Activated B cell treated with CpG ODN at 0.5 μM for 24 hours (primary cell): ENCODE data around the gene ARMH3. TPM values are rescaled to one million over a fixed set of nuclear protein-coding genes. Genes with fewer than 3 reads are reported as not detected.

Experiments used
- ATAC-seq: fragments of 200-7000 bp; cut with Tn5 transposase; one replicate; pipeline ENCODE4 v1.10.0; 2021; ENCODE audit warnings: low read depth, mild to moderate bottlenecking, moderate library complexity
- CTCF ChIA-PET: fragments of 350-600 bp; sonication (Branson Sonifier 250); formaldehyde crosslinking; loops from one replicate; lab custom pipeline; 2021; ENCODE audit warnings: antibody characterized with exemption; lab: Charles Lee
- POLR2A ChIA-PET: fragments of 350-600 bp; sonication (Branson Sonifier 250); formaldehyde crosslinking; loops from one replicate; lab custom pipeline; 2021; ENCODE audit warnings: antibody characterized with exemption; lab: Charles Lee
- DNase-seq: peaks from one replicate; pipeline ENCODE4 v3.0.0; 2022
- H3K27ac Mint-ChIP-seq: one replicate; pipeline ENCODE4 v1.8.0; 2020; ENCODE audit warnings: mixed read lengths
- H3K27me3 Mint-ChIP-seq: one replicate; pipeline ENCODE4 v1.8.0; 2021; ENCODE audit warnings: mixed read lengths
- H3K36me3 Mint-ChIP-seq: one replicate; pipeline ENCODE4 v1.8.0; 2021; ENCODE audit warnings: low read depth, mixed read lengths
- H3K4me1 Mint-ChIP-seq: one replicate; pipeline ENCODE4 v1.8.0; 2021; ENCODE audit warnings: mixed read lengths
- H3K4me3 Mint-ChIP-seq: one replicate; pipeline ENCODE4 v1.8.0; 2020; ENCODE audit warnings: mild to moderate bottlenecking, mixed read lengths
- H3K9me3 Mint-ChIP-seq: one replicate; pipeline ENCODE4 v1.8.0; 2020; ENCODE audit warnings: mixed read lengths
- intact Hi-C: fragments of 100-400 bp; cut with micrococcal nuclease; formaldehyde crosslinking; loops from one replicate; pipeline ENCODE4 v1.15.1; 2024
- total RNA-seq: library from RNA; stranded (reverse); gene quantifications from 2 replicates; pipeline ENCODE4 v1.2.3, GENCODE V29; 2022
- TF ChIP-seq, protein P1 (sequence below): fragments of 200-600 bp; IDR thresholded peaks from one replicate; pipeline ENCODE4 v1.8.0; 2022; ENCODE audit warnings: antibody characterized with exemption, mild to moderate bottlenecking

ARMH3 gene
- total RNA-seq, 1 donor from 2014 or later = 35.4 TPM

DNA sequence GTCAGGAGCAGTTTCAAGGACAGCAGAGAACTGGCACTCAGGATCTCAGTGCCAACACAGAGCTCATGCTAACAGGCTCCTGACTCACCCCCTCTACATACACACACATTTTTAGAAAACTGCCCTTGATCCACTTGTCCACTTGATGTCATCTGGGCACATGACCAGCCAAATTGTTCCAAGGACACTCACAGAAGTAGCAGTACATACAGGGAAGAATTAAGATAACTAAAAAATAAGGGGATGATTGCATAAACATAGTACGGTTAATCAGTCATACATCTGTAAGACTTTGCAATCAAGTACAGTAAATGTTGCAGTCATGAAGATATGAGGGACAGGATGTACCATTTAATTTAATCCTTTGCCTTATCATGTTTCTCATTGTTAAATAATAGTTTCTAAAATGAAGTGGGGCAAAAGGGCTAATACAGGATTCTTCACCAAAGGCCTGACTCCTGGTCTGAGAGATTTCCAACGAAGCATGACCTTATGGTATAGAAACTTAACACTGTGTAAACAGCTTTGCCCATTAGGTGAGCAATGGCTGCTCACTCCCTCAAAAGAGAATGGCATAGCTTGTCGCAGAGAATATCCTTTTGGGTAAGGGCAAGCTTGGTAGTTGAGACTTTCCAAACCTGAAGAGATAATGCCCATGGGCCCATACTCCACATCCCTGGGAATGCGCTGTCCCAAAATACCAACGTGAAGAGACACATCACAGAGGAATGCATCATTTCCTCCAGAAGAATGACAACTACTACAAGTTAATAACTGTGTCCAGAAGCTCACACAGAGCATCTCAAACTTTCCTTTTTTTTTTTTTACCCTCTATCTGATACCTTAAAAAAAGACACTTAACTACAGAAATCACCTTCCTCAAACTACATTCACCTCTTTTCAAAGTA is 94.1 kb downstream of the ARMH3 start:
- H3K4me1 Mint-ChIP-seq = peaks cover 75% of the 10 kb centered on the region
- intact Hi-C loops = loop anchor here (1.0 kb wide), 1 partner anchor 7 kb away; no protein-coding TSS in a partner anchor
- DNase-seq = no peak
- no peak for ATAC-seq
- TF ChIP-seq, protein P1, sequence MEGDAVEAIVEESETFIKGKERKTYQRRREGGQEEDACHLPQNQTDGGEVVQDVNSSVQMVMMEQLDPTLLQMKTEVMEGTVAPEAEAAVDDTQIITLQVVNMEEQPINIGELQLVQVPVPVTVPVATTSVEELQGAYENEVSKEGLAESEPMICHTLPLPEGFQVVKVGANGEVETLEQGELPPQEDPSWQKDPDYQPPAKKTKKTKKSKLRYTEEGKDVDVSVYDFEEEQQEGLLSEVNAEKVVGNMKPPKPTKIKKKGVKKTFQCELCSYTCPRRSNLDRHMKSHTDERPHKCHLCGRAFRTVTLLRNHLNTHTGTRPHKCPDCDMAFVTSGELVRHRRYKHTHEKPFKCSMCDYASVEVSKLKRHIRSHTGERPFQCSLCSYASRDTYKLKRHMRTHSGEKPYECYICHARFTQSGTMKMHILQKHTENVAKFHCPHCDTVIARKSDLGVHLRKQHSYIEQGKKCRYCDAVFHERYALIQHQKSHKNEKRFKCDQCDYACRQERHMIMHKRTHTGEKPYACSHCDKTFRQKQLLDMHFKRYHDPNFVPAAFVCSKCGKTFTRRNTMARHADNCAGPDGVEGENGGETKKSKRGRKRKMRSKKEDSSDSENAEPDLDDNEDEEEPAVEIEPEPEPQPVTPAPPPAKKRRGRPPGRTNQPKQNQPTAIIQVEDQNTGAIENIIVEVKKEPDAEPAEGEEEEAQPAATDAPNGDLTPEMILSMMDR = no peak
- H3K9me3 Mint-ChIP-seq = no peaks in the 10 kb centered on the region
- no peaks in the 10 kb centered on the region for H3K27me3 Mint-ChIP-seq
- peaks cover 34% of the 10 kb centered on the region for H3K36me3 Mint-ChIP-seq
- H3K4me3 Mint-ChIP-seq = no peak overlapping the region
- POLR2A ChIA-PET = interaction anchor here (0.6 to 1.5 kb wide), 7 partner anchors 15 to 166 kb away, joined by 3 to 8 read pairs (median 5); partner anchors contain the start of gene OGA
- CTCF ChIA-PET = interaction anchor here (0.9 kb wide), 1 partner anchor 48 kb away, joined by 4 read pairs; no protein-coding TSS in a partner anchor
- no peak overlapping the region for H3K27ac Mint-ChIP-seq

DNA sequence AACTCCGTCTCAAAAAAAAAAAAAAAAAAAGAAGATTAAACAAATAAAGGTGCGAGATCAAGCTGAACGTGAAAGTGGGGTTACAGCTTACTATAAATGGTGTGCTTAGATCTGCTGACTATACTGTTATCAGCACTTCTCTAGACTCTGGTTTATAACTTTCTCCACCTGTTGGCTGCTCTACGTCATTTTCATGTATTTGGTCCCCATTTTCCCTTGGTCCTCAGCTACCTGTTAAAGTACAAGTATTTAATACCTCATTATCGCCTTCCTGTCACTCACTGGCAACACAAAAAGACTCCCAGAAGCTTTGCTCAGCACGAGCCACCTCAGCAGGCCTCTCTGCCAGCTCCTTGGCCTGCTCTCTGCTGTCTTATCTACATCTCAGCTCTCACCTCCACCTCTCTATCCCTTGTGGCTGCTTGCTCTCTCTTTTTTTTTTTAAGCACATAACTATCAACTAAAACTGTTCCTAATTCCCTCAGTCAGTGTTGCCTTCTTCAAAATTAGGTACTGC is 95.0 kb downstream of the ARMH3 start:
- H3K4me1 Mint-ChIP-seq = peaks cover 66% of the 10 kb centered on the region
- no peak overlapping the region for H3K27ac Mint-ChIP-seq
- POLR2A ChIA-PET = interaction anchor here (0.7 to 1.5 kb wide), 3 partner anchors 41 to 60 kb away, joined by 3 to 8 read pairs (median 4); no protein-coding TSS in a partner anchor
- DNase-seq = no peak
- H3K27me3 Mint-ChIP-seq = no peaks in the 10 kb centered on the region
- no peak for ATAC-seq
- H3K4me3 Mint-ChIP-seq = no peak overlapping the region
- TF ChIP-seq, protein P1 = no peak
- H3K9me3 Mint-ChIP-seq = no peaks in the 10 kb centered on the region
- intact Hi-C loops = loop anchor here (1.0 kb wide), 1 partner anchor 8 kb away; no protein-coding TSS in a partner anchor
- CTCF ChIA-PET = interaction anchor here (1.6 kb wide), 1 partner anchor 49 kb away, joined by 4 read pairs; no protein-coding TSS in a partner anchor
- peaks cover 37% of the 10 kb centered on the region for H3K36me3 Mint-ChIP-seq

DNA sequence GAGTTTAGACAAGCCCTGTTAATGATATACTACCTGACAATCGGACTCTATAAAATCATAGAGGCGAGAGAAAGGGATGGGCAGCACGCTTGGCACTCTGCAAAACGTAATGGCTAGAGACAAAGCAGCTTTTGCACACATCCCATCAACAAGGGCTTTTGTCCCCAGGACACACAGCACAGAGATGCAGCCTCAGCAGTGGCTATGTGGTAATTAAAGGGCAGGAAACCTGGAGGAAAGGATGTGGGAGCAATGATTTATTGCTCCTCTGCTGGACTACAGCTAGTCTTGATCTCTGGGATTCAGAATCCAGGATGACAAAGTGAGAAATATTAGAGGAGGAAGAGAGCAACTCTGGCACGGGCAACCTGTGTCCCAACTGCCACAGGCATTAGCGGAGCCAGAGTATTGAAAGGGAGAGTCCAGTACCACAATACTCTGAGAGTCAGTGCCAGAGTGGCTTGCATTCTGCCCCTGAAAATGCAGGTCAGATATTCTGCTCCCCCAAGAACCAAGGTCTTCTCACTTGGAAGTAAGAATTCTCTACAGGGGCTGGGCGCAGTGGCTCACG is 96.5 kb downstream of the ARMH3 start:
- Mint-ChIP-seq H3K4me1 (peaks cover 56% of the 10 kb centered on the region), H3K27ac (peak overlapping the region; percentile 56), H3K4me3 (no peak overlapping the region), H3K36me3 (peaks cover 47% of the 10 kb centered on the region), H3K9me3 (no peaks in the 10 kb centered on the region), H3K27me3 (no peaks in the 10 kb centered on the region)
- ChIA-PET CTCF (interaction anchor here (1.6 to 2.6 kb wide), 4 partner anchors 18 to 70 kb away, joined by 3 to 9 read pairs (median 6); no protein-coding TSS in a partner anchor), POLR2A (interaction anchor here (3.5 kb wide), 1 partner anchor 9 kb away, joined by 14 read pairs; no protein-coding TSS in a partner anchor)
- DNase-seq (no peak), ATAC-seq (no peak)
- TF ChIP-seq, protein P1 = no peak
- intact Hi-C loops = no loop called here

DNA sequence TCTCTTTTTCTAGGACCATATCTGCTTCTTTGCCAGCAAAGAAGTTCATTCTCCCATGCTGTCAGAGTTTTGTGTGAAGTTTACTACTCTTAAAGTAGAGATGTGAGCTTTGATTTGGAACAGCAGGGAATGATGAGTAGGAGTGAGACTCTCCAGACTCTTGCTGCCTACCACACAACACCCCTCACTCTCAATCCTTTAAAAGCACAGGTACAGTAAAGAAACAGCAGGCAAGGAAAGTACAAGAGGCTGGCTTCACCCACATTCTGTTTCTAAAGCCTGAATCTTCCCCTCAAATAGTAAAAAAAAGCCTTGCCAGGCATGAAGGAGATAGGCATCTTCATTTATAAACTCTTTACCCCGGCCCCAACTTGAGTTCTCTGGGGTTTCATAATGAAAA is 97.3 kb downstream of the ARMH3 start:
- Mint-ChIP-seq H3K27ac (peak overlapping the region; percentile 56), H3K36me3 (peaks cover 55% of the 10 kb centered on the region)
- POLR2A ChIA-PET = interaction anchor here (3.5 kb wide), 1 partner anchor 10 kb away, joined by 14 read pairs; no protein-coding TSS in a partner anchor

More for the DNA sequence above, 97.3 kb downstream of the ARMH3 start:
- peaks cover 51% of the 10 kb centered on the region for H3K4me1 Mint-ChIP-seq
- ATAC-seq (no peak), DNase-seq (no peak)
- intact Hi-C loops = no loop called here
- no peaks in the 10 kb centered on the region for H3K9me3 Mint-ChIP-seq
- CTCF ChIA-PET = interaction anchor here (1.5 to 2.6 kb wide), 4 partner anchors 17 to 69 kb away, joined by 3 to 9 read pairs (median 6); no protein-coding TSS in a partner anchor
- H3K4me3 Mint-ChIP-seq = no peak overlapping the region
- H3K27me3 Mint-ChIP-seq = no peaks in the 10 kb centered on the region
- TF ChIP-seq, protein P1 = no peak
